ENCODE results near the gene IL17B.

IL17B gene, protein sequence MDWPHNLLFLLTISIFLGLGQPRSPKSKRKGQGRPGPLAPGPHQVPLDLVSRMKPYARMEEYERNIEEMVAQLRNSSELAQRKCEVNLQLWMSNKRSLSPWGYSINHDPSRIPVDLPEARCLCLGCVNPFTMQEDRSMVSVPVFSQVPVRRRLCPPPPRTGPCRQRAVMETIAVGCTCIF

DNA sequence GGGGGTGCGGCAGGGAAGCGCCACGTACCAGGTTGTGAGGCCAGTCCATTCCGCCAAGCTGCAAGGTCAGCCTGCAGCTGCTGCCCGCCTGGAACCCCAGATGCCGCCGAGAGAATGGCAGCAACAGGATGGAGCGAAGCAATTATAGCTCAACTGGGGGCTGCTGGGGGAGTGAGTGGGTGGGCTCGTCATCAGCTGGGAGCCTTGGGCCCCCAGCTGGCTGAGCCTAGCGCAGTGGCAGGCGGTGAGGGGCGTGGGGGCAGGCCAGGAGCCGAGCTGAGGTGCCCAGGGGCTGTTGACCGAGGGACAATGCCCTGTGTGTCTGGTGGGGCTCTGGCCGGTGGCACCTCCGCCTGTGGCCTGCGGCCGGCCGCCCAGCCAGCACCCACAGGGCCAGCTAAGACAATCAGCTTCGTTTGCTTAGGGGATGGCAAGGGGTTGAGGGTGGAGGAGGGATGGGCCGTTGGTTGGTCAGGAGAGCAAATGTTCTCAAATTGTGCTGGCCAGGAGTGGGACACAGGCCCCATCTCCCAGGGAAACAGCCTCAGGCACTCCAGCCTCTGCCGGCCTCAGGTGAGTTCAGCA, at the start of gene IL17B:
IL17B (minus strand) TSS at position 116 of the 585 bp plus-strand sequence; CDS start at position 49, 67 bp downstream.
- no peak for DNase-seq

DNA sequence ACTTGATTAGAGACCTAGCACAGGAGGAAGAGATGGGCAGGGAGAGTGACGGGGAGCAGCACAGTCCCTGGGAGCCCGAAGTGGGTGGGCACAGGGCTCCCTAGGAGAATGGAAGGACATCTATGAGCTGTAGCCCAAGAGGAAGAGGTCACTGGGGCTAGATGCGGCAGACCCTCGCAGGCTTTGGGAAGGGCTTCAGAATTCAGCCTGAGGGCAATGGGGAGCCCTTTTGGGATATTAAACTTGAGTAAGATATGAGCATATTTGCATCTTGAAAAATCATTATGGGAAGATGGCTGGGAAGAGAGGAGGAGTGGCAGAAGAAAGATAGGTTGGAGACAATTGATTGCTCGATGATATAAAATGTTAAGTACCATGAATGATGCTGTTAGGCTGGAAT, 48.9 kb upstream of the IL17B start:
- DNase-seq = no peak

DNA sequence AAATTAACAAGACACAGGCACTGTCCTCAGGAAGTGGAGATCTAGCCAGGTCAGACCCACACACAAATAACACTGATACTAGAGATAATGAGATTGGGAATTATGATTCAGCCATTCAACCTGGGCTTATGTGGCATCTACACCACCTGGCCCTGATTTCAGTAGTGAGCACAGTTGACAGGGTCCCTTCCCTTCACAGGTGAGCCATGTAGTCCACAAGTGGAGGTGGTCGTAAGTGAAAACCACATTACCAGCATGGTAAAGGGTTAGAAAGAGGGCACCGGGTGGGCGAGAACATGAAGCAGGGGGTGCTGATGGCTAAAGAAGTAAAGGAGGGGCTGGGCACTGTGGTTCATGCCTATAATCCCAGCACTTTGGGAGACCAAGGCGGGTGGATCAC, 48.3 kb upstream of the IL17B start:
- DNase-seq = no peak

DNA sequence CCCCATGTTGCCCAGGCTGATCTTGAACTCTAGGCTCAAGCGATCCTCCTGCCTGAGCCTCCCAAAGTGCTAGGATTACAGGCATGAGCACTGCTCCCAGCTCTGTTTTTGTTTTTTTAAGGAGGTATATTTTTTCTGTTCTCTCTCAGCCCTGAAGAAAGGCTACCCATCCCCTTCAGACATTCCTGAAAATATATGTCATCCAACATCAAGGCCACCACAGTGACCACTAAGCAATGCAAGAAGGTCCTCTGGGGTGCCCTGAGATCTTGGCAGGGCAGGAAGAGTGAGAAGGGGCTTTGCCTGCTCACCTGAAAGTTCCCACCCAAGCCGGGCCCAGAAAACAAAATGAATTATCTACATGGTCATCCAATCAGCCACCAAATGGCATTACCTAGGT, 47.8 kb upstream of the IL17B start:
- no peak for DNase-seq

DNA sequence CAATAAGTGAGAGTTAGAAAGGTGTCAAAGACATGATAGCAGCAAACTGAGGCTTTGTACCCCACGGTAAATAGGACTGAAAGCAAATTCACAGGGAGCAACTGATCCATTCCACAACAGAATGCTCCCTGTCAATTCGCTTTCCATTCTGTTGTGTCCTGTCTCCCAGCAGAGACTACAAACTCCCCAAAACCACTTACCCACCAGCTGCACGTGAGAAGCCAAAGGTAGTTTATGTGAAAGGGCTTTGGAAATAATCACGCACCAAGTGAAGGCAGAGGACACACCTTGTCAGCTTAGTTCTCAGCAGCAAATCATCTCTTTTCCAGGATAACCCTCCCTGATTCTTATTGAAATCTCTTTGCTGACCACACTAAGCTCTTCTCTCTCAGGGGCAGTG, 46.6 kb upstream of the IL17B start:
- no peak for DNase-seq

DNA sequence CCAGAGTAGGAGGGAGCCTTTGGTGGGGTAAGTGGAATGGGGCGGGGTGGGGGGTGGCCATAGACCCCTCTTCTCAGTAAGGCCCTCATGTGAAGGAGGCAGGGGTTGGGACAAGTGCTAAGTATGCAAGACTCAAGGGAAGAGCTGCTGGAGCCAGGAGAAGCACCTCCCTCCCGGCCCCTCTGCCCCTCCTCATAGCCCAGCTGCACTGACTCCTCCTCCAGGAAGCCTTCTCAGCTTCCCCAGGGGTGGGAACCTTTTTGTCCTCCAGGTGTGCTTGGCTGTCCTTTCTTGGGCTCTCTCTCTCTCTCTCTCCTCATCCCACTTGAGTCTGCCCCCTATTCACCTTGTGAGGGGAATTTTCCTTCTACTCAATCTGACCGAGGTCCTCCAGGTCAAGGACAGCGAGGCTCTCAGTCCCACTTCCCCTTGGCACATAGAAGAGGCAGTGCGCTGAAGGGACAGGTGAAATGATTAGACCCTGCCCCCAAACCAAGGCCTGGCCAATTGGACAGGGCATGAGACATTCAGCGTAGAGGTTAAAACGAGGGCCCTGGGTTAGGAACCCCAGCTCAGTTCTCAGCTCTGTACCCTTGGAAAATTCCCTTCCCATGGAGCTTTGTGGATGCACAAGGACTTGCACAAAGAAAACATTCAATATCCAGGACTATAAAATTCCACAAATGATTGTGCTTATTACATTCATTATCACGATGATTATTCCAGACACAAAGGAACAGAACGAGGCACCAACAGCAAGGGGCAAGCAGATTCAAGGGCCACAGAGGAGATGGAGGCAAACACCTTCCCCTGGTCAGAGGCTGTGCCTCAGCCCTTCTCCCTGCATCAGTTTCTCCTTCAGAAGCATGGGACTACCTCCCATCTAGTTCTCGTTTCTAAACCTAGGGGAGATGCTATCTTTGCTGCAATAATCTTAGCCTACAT, 45.6 kb upstream of the IL17B start:
- no peak for DNase-seq

DNA sequence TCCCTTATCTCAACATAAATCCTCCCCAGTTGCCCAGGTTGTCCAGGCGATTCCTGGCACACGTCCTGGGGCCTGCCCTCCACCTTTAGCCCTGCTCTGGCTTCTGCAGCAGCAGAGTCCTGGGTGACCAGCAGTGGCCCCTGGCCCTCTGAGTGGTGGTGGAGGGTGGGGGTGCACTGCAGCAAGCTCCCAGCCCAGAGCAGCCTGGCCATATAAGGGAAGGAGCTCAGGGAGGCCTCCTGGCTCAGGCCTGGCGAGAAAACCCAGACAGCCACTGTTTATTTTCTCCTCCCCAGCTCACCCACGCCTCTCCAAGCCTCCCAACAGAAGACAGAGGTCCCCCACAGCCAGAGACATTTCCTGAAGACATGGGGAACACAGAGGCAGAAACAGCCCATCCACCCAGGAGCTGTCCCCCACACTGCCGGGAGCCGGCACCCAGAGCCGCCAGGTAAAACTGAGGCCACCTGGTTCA, 44.7 kb upstream of the IL17B start:
- DNase-seq = no peak

DNA sequence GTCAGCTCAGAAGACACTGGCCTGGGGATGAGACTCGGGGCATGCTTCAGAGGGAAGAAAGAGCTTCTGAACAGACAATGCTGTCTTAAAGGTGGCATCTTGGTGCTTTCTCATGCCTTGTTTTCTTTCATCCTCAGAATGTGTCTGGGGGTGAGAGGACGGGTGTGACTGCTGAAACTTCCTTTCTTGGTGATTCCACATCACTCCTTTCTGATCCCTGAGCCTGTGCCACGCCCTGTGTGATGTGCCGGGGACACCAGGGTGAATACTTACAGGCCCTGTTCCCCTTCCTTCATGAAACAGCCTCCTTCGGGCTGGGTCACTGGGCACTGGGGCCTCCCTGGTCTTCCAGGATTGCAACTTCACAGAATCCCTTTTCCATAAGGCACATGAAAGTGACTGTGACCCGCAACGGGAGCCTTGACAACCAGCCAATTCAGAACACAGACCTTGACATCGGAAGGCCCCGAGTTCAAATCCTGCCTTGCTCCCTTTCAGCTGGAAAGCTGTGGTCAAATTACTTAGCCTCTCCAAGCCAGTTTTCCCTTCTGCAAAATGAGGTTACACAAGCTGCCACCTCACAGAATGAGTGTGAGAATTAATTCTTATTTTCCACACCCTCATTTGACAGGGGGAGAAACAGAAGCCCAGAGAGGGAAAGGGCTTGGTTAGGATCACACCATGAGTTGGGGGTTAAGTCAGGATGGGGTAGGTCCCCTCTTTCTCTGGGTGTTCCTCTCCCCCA, 44.1 kb upstream of the IL17B start:
- DNase-seq = no peak

DNA sequence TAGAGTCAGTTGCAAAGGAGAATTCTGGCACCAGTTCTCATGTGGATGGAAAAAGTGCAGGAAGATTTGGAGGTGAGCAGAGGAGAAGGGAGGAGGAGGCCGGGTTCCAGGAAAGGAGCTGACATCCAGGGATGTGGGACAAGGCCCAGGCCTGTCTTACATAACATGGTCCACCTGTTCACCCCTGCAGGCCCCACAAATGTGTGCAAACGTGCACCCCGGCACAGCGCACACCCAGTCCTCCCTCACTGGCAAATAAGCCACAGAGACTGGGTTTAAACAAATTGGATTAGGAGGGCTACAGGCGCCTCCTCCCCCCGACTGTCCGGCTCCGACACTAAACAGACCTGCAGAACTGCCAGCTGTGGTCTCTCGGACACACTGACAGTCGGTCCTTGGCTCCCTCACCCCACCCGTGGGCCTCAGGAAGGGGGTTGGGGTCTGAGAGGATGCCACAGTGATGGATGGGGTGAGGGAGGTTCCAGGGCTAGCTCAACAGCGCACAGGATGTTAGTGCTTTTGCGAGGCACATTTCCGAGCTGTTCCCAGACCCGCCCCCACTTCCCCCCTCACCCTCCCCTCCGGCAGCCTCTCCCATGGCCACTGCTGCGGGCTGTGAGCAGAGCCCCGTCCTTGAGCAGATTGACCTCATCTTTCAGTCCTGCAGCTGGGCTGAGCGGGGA, 43.4 kb upstream of the IL17B start:
- no peak for DNase-seq

DNA sequence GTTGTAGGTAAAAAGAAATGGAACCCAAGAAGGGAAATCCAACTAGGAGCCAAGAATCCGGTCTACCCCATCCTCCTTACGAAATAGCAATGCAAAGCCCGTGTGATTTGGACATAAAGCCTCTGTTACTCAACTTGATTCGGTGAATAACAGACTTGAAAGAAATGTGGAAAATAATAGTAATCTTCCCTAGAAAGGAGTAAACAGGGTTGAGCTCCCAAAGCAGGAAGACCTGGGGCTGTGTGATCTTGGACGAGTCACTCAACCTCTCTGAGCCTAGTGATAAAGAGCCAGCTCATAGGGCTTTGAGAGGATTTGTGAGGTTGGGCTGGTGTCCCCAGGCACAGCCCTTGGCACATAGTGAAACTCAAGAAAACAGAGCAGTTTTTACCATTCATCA, 42.7 kb upstream of the IL17B start:
- DNase-seq = no peak

DNA sequence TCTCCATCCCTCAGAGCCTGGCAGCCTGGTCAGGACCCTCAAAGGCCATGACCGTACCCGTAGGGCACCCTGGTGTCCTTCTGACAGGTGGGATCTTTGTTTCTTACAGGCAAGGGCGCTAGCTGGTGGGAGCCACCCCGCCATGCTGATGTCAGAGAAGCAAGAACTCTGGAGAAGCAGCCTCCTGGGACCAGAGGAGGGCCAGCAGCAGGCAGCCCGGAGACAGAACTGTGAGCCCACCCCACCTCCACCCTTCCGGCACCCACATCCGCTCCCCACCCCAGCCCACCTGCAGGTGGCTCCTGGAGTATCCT, 42.2 kb upstream of the IL17B start:
- no peak for DNase-seq

DNA sequence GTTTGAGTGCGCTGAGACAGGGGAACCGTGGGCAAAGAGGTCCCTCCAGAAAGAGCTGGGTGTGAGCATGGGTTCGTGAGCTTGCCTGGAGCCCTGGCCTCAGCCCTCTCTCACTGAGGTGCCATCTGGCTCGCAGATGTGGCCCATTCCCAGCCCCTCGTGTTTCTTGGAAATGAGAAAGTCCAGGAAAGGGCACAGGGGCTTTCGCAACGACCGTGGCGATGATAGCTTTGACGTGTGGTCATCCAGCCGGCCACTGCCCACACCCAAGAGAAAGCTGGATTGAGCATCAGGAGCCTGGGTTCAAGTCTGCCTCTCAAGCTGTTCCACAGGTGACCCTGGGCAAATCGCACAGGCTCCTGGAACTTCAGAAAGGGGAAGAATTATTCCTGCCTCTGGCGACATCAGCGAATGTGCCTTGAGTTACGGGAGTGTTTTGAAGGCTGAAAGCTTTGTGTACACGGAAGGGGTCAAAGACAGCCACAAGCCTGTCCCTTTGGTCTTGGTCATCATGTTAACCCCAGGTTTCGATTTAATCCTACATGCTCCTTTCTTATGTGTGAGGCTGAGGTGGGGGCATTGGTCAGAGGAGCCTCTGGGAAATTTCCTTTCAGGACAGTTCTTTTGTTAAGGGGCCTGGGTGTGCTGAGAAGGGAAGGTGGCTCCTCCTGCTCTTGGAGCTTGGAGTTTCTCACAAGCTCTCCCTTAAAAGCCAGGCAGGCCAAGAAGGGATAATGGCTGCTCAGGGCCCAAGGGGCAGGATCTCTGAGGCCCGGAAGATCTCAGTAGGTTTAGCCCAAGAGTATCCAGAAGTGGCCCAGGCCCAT, 41.7 kb upstream of the IL17B start:
- no peak for DNase-seq

DNA sequence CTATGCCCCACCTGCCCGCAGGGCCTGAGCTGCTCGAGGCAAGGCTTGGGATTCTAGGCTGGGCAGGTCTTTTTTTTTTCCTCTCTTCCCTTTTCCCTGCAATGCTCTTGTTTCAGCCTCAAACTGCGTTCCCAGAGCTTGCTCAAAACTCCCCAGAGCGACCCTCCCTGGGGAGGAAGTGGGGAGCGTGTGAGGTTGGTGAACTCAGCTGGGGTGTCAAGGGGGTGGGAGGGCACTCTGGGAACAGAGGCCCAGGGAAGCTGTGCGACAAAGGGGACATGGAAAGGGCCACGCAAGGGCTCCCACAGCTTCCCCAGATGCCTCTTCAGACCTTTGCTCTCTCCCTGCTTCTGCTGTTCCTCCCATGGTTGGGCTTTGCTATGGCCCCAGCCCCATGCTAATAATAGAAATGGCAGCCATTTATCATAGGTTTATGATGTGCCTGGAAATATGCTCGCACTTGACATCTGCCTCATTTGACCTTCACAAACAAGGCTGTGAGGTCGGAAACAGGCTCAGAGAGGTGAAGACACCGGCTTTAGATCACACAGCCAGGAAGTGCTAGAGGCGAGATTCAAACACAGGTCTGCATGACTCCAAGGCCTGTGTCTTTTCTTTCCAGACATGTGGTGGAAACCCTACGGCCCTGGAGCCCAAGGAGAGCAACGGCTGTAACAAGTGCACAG, 40.9 kb upstream of the IL17B start:
- DNase-seq = no peak

DNA sequence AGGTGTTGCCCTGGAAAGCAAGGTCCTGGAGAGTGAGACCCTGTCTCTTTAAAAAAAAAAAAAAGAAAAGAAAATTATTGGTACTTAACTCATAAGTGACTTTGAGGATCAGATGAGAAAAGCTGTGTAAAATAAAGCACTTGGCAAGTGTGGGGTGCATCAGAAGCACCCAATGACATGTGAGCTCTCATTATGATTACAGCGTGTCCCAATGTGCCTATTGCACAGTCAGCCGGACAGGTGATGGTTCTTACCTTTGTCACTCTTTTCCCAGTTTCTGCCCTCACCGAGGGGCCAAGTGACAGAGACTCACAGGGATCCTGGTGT, 40.4 kb upstream of the IL17B start:
- no peak for DNase-seq

DNA sequence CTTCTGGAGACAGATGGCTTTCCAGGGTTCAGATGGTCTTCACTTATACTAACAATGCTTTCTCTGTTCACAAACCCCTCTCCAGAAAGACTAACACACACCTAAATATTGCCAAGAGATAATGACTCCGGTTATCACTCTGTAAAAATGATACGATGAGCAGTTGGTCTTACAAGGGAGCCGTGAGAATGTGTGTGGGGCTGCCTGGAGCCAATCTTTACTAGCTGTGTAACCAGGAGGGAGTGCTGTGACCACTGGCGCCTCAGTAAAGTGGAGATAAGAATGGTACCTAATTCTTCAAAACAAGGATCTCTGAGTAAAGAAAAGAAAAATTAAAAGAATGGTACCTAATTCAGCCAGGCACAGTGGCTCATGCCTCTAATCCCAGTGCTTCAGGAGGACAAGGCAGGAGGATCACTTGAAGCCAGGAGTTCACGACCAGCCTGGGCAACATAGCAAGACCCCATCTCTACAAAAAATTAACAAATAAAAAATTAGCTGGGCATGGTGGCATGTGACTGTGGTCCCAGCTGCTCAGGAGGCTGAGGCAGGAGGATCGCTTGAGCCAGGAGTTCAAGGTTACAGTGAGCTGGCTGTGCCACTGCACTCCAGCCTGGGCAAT, 39.9 kb upstream of the IL17B start:
- no peak for DNase-seq

DNA sequence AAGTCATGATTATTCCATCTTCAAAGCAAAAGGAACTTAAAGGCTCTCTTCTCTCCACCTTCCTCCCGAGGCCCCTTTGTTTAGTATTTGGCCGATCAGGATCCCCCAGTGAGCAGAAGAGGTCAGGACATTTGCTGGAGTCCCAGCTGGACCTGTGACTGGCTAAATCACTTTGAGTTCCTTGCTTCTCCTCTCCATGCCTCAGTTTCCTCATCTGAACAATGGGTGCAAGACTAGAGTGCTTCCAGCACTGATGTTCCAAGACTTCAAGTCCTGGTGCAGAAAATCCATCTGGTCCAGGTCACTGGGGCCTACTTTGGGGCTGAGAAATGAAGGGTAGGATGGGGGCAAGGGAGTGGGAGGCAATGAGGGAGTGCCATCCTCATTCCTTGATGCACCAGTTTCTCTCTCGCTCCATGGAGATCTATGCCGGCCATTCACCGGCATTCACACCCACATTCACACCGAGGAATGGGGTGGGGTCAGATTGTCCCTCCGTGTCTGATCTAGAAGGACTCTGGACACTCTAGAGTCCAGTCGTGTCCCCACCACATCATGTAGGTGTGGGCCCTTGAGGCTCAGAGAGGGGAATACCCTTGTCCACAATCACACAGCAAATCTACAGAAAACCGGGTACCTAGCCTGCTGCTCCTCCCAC, 38.7 kb upstream of the IL17B start:
- no peak for DNase-seq

DNA sequence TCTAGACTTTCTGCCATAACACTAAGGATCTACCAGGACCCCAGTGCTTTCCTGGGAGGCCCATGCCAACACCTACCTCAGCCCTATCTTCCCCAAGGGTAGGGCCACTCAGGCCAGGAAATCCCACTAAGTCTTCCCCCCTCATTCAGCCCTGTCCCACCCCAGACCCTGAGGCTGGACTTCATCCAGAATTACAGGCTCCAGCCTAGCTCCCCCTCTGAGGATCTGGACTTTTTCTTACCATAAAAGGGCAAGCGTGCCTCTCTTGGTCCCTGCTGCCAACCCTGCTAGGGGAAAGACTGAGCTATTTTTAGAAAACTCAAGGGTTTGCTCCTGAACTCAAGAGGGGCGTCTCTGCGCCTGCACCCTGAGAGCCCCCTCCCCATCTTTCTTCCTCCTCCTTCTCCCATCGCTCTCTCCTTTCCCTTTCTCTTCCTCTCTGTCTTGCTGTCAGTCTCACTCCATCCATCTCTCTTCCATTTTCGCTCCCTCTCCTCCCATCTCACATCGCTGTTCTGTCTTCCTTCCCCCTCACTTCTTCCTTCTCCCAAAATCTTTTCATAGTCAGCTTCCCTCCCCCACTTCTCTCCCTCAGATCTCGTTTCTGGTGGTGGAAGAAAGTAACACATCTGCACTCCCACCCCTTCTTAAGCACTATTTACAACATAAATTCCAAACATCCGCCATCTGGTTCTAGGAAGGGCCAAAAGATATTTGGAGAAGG, 38.1 kb upstream of the IL17B start:
- DNase-seq = no peak

DNA sequence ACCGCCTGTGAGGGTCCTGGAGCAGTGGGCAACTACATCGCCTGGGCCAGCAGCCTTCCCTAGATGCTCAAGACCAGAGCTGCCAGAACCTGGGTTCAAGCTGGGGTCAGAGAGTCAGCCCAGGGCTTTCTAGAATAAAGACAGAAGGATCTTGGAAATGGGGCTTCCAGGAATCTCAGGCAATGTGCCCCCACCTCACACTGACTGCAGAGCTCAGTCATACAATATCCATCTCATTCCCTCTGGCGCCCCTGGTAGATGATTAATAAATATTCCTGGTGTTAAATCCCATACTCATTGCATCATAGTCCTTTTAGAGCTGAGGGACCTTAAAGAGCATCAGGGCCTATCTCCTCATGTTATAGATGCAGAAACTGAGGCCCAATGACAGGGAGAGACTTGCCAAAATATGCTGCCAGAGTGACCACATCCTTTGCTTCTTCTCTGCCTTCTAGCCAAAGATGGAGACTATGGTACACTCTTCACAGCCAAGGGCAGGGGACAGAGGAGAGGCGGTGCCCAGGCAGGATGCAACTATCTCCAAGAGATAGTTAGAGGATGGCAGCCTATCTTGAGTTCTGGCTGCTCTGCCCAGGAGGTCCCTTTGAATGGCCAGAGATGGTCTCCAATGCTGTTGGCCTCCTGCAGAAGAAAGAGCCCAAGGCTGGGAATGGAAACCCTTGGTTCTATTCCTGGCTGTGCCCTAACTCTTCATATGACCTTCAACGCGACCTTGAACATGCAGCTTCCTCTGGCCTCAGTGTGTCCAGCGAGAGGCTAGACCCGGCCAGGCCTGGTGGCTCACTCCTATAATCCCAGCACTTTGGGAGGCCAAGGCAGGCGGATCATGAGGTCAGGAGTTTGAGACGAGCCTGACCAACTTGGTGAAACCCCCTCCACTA, 36.2 kb upstream of the IL17B start:
- DNase-seq = no peak
